Activated T-cell treated with anti-CD3 and anti-CD28 coated beads for 48 hours (primary cell): ENCODE results near the gene TUBGCP2.

Experiments used
- DNase-seq: peaks from one replicate; pipeline ENCODE4 v3.0.0-alpha.2; 2020; ENCODE audit warnings: low read depth

TUBGCP2 gene

DNA sequence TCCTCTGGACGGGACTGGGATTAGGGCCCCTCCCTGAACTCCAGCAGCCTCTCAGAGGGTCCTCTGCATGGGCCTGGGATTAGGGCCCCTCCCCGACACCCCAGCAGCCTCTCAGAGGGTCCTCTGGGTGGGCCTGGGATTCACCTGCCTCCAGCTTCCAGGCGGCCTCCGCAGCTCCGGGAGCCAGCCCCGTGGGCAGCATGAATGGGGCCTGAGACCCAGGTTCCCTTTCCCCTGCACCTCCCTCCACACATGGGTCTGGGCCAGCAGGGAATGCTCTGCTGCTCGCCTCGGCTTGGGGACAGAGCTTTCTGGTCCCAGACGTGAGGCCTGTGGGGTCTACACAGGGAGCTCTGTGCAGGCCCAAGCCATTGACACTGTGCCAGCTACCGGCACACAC lies 5.5 kb downstream of the TUBGCP2 start:
- no peak for DNase-seq

DNA sequence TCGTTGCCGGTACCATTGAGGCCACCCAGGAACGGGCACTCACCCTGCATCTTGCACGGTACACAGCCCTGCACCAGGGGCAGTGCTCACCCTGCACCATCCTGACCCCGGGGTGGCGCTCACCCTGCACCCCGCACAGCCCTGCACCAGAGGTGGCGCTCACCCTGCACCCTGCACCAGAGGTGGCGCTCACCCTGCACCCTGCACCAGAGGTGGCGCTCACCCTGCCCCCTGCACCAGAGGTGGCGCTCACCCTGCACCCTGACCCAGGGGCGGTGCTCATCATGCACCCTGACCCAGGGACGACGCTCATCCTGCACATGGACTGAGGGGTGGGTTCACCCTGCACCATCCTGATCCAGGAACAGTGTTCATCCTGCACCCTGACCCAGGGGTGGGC lies 6.4 kb downstream of the TUBGCP2 start:
- no peak for DNase-seq

DNA sequence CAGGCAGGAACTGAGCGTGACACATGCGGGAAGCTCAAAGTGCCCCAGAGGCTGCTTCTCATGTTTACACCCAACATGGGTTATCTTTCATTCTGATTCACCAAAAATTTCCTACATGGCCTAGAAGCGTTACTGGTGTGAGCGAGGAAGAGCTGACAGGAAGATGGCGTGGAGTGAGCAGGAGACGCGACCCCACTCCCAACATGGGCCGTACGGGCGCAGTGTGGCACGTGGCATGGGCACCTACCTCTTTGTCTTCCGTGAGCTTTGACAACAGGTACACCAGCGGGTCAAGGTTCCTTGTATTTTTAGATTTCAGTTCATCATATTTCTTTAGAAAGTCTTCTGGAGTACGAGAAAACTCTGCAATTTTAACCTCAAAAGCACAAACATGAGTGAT lies 8.9 kb downstream of the TUBGCP2 start:
- no peak for DNase-seq

DNA sequence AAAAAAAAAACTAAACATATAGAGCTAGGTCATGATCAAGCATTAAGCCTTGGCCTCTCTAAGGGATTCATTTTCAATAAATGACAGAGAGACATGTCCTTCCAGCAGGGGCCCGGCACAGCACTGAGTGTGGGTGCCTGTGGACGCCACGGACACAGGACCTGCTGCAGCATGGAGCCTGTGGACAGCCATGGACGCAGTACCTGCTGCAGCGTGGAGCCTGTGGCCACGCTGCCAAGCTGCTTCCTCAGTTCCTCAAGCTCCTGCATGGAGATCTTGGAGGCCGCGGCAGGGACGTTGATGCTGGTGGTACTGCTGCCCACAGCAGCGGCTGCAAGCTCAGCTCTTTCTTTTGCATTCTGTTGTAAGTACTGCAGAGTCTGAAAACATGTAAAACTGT lies 9.4 kb downstream of the TUBGCP2 start:
- no peak for DNase-seq

DNA sequence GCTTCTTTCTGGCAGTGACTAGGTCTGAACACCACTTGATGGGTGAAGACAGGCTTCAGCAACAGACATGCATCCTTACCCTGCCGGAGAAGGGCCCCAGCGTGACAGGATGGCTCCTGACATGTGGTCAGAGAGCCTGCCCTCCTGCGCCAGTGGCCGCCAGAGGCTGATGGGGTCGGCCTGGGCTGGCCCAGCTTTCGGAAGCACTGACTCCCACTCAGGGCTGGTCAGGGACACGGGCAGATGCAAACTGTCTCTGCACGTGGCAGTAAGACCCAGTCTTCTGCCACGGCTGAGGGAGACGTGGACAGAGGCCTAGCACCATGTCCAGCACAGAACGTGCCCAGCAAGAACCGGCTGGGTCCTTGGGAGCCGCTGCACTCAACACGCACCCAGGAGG lies 10.2 kb downstream of the TUBGCP2 start:
- DNase-seq: no peak

DNA sequence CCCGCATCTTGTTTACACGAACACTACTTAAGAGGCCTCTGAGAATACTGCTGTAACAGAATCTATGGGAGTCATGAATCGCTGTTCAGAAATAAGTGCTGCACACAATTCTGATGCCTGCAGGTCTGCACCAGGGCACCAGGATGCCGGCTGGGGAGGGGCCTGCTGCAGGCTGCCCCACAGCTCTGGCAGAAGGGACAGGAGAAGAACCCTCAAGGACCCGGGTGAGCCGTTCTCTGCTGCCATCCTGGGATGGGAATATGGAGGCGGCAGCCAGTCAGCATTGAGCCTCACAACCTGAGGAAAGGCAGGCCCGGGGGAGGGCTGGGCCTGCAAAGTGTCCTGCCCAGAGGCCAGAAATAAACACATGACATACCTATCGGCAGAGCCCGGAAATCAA lies 11.2 kb downstream of the TUBGCP2 start:
- no peak for DNase-seq

DNA sequence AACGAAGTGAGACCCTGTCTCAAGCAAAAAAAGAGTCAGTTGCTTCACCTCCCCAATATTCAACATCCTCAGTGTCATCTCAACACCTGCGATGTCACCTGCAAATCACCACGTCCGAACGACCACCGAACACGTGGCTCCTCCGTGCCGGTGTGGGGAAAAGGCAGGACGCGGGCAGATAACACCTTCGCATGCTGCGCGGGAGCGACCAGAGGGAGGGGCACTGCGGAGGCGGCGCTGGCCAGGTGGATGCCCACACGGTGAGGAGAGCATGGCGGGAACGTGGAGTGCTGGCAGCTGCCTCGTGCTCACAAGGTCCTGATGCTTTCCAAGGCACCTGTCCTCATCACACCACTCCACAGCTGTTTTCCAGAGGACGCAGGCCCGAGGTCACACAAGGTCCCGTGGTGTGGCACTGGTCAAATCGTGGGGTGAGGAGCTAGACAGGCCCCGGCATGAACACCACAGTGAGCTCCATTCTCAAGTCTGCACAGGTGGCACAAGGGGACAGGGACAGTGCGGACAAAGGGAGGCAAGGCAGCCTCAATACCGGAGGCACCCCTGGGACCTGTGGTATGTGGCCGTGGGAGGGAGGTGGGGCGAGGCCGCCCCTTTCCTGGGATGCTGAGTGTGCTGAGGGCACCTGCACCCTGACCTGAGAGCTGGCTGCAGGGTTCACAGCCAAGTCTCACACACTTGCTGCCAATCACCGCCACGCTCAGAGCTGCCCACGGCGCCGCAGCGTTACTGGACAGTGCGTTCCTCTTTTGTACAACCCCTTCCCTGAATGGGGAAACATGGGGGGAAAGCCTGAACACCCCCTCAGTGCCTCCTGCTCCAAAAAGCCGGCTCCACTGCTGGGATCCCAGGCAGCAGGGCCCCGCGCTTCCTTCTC lies 13.0 kb downstream of the TUBGCP2 start:
- DNase-seq: no peak

DNA sequence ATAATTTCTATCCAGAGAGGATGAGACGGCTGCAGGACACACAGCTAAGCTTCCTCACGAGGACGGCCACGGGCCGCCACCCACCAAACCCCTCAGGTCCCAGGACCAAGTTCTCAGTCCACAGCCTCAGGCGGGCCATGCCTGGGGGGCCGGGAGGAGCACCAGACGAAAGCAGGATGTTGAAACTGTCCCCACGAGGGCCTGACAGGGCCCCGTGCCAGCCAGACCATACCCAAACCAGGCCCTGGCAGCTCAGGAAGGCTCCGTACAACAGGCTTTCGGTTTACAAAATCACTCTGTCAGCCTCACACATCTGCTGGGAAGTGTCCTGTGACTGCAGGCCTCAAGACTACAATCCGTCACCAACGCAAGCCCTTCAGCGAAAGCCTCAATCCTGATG lies 14.5 kb downstream of the TUBGCP2 start:
- no peak for DNase-seq

DNA sequence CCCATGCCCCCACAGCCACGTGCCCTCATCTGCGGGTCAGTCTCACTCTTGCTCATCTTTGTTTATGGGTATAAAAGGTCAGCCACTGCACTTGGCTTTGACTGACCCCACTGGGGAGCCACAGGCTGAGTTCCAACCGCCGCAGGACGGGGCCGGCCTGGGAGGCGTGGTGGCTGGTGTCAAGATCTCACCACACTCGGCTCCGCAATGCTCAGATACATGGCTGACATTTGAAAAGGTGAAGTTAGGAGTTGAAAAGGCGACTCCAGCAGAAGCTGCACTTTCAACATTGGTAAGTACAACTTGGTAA lies 14.9 kb downstream of the TUBGCP2 start:
- no peak for DNase-seq

DNA sequence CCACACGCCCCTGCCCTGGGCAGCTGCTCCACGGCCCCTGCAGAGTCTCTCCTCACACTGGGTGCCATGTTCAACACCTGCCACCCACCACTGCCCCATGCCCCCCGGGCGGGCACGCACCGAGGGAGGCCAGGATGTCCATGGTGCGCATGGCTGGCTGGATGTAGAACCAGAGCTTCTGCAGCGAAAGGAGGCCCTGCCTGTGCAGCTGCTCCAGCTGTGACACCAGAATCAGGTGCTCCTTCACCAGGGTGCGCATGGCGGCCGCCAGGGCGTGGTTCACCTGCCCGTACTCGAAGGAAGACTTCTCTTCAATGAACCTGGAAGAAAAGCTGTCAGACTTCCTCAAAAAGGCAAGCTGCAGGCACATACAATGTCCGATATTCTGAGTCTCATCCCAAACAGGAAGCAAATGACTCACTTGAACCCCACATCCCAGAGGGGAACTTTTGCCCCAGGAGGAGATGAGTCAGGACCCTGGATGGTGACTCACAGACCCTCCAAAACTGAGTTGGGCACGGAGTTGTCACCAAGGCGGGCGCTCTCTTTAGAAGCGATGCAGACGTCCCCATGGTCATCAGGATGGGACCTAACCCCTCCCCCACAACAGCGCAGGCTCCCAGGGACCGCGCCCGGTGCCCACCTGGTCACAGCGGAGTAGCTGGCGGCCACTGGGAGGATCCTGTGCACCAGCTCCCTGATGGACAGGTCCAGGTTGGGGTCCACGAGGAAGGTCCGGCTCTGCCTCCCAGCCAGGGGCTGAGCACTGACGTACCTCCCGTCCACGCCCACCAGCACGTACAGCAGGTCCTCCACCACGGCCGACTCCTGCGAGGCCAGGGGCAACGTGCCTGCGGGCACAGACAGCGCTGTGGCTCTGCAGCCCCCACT lies 15.5 kb downstream of the TUBGCP2 start:
- DNase-seq: no peak

DNA sequence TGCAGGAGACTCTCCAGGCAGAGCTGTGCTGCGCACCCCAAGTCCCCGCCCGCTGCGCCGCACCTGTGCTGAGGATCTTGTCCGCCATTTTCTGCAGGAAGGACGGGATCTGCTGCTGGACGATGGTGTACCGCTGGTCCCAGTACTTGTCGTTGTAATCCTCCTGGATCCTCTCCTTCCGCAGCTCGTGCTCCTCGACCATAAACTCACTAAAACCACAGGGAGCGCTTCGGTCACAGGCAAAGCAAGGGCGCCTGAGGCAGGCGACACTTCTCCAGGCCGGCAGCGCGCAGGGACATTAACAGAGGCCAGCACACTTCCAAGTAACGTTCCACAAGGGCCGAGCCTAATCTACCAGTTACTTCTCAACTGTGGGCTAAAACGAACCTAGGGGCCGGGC lies 18.9 kb downstream of the TUBGCP2 start:
- DNase-seq: no peak

DNA sequence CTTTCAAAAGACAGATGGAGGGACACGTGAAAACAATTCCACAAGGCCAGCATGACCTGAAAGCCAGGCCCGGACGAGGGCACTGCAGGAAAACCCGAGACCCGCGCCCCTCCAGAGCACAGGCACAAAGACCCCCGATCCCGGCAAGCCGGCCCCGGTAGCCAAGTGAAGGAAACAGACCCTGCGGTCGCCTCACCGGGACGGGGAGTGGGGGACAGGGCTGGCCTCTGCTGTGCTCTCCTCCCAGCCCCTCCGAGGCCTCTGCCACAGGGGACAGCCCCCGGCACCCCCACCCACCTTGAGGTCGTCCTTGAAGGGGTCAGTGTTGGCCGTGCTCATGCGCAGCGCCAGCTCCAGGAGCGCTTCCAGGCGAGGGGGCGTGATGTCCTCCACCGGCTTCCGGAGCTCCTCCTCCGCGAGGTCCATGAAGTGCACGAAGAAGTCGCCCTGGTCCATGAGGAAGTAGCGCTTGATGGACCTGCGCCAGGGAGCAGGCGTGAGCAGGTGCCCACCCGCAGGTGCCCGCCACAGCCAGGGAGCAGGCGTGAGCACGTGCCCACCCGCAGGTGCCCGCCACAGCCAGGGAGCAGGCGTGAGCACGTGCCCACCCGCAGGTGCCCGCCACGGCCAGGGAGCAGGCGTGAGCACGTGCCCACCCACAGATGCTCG lies 20.7 kb downstream of the TUBGCP2 start:
- DNase-seq: no peak

DNA sequence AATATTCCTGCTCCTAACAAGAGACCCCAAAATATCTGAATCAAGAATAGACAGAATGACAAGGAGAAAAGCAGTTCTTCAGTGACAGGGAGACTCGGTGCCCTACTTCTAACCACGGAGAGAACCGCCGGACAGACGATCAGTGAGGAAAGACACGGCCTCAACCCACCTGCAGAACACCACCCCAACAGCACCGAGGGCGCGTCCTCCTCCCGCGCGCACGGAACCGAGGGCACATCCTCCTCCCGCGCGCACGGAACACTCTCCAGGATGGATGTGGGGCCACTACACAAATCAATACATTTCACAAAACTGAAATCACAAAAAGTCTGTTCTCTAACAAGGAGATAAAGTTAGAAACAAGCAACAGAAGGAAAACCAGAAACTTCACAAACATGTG lies 22.3 kb downstream of the TUBGCP2 start:
- no peak for DNase-seq

DNA sequence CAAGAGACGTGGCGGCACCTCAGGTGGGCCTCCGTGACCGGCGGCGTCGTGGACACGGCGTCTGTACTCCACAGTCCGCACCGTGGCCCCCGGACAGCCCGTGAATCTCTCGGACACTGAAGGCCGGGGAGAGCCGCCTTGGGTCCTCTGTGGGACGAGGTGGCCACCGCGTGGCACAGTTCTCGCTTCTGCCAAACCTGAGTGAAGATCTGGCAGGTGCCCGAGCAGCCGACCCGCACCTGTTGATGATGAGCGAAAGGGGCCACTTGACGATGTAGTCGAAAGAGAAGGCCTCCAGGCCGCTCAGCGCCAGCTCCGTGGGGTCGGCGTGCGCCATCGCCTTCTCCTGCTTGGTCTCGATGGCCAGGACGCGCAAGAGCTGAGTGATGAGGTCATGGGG lies 23.5 kb downstream of the TUBGCP2 start:
- no peak for DNase-seq

DNA sequence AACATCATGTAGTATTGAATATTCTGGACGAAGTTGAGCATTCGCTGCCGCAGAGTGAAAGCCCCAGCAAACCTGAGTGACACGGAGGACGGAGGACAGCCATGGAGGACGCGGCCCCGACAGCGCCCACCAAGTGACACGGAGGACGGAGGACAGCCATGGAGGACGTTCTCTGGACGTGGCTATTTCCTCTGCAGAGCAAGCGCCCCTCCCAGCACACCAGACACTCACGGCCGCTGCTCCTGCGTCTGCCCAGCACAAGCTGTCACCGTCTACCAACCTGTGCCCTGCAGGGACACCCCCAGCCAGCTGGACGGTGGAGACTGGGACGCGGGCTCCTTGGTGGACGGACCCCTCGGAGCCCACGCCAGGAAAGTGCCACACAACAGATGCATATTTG lies 24.7 kb downstream of the TUBGCP2 start:
- DNase-seq: no peak

DNA sequence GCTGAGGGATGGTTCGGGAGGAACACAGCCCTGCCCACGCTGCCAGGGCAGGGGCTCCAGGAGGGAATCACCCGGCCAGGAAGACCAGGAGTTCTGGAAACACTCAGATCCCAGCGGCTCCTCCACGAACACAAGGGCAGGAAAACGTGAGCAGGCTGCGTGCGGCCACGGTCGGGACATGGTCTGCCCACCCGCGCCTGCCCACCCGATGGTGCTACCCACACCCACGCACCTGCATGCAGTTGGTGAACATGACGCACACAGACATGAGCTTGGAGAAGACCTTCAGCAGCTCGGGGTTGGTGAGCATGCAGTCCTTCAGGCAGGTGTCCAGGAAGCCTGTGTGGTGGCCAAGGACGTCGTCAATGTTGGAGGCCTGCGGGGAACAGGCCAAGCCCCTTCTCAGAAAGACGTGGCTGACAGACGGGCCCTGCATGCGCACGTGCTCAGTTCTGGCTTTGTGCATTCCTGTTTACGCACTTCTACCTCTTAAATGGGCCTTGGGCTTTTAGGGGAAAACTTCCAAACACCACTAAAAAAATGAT lies 25.8 kb downstream of the TUBGCP2 start:
- no peak for DNase-seq

DNA sequence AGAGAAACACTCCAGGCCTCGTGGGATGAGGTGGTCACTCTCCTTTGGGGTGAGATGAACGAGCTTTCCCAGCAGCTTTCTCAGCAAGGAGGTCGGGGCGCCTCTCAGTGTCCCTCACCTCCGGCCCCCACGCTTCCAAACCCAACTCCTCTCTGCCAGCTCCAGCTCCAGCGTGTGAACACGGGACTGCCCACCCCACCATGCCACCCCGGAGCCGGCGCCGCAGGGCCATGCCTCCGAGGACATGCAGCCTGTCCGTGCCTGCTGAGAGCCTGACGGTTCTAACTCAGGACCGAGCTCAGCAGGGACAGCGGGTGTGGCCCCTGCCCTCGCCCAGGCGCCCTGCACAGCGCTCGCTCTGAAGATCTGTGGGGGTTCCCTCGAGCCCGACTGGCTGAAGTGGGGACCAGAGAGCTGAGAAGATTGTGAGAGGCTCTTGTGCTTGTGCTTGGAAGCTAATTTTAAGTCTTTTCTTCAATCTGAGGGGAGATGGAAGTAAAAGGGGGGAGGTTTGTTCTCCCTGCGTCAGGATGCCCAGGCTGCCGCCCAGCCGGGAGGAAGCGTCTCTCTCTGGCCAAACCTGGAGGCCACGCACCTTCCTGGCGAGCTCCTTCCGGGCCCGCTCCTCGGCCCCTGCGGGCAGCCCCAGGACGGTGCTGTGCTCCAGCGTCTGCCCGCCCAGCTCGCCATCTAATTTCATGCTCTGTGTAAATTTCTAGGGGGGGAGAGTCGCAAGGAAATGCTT lies 26.9 kb downstream of the TUBGCP2 start:
- no peak for DNase-seq

DNA sequence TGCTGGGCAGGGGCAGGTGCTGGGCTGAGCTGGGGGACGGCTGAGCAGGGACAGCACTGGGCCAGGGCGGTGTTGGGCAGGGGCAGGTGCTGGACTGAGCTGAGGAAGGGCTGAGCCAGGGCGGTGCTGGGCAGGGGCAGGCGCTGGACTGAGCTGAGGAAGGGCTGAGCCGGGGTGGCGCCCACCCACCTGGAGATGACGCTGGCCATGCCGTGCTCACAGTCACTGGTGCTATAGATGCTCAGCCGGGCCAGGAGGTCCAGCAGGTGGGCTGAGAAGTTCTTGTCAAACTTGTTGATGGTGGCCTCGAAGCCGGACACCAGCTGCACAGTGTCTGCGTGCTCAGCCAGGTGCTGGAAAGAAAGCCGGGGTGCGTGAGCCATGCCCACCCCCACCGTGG lies 27.6 kb downstream of the TUBGCP2 start:
- no peak for DNase-seq

DNA sequence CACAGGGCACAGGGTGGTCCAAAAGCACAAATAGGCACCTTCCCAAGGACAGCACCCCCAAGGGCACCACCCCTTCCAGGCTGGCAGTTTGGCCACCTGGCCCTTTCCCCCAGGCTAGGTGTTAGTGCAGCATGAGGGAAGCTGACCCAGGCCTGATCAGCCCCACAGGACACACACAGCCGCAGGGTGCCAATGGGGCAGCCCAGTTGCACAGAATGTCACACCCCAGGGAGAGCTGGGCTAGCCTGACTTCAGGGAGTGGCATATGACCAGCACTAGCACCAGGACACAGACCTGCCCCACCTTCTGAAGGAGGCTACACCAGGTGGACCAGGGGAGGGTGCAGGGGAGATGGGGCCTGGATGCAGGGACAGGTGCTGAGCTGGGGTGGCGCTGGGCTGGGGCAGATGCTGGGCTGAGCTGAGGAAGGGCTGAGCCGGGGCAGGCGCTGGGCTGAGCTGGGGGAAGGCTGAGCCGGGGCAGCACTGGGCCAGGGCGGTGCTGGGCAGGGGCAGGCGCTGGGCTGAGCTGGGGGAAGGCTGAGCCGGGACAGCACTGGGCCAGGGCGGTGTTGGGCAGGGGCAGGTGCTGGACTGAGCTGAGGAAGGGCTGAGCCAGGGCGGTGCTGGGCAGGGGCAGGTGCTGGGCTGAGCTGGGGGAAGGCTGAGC lies 28.1 kb downstream of the TUBGCP2 start:
- DNase-seq: no peak

DNA sequence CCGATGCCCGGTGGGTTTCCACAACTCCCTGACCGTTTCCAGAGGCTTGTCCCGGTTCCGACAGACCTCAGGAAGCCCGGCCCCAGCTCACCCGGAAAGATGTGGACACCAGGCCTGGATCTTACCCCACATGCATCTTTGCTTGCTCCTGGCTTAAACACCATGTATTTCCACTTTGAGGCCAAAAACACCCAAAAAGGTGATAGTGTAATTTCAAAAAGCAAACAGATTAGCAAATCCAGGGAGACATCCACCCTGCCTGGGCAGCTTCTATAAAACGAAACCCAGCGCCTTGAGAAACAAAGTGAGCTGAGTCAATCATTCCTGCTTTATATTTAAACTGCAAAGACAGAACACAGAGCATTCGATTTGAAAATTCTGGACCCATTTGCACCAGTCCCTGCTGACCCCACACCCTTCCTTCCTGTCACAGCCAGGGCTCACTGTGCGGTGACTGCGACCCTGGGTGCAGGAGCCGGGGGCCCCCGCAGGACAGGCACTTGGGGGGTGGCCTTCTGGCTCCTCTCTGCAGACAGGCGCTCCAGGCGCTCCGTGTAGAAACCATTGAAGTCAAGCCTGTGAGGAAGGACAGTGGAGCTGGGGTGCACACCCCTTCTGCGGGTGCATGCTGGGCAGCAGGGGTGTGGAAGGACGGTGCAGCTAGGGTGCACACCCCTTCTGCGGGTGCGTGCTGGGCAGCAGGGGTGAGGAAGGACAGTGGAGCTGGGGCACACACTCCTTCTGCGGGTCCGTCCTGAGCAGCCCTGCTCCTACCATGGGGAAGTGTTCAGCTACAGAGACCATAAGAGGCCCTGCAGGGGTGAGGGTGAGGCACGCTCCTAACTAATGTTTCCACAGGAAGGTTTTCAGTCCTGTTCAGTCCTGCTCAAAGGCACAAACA lies 29.1 kb downstream of the TUBGCP2 start:
- DNase-seq: no peak
